Measurements from ENCODE around the gene FURIN.

- no peak for TF ChIP-seq RBBP5 (IDR thresholded peaks at IDR 0.05; ENCODE audit: borderline replicate concordance, insufficient read depth, low read length, poor library complexity, severe bottlenecking)
- TF ChIP-seq ZNF274 (IDR thresholded peaks at IDR 0.05; ENCODE audit: borderline replicate concordance, low read depth, low read length), result no peak
- no peak for TF ChIP-seq SMARCC2 (IDR thresholded peaks at IDR 0.05; ENCODE audit: low read depth)
- TF ChIP-seq CBX2 (IDR thresholded peaks at IDR 0.05; ENCODE audit: insufficient read depth, low read length, poor library complexity, severe bottlenecking), result no peak
- TF ChIP-seq CEBPG (CRISPR knock-in tag; IDR thresholded peaks at IDR 0.05), result no peak
- TF ChIP-seq CEBPG (tag; conservative IDR thresholded peaks at IDR 0.05 in 1 of 2, IDR thresholded peaks at IDR 0.05 in 1 of 2), result no peak
- TF ChIP-seq MAFK (IDR thresholded peaks at IDR 0.05; ENCODE audit: low read length), result no peak
- no peak for TF ChIP-seq ZNF121 (CRISPR knock-in tag; conservative IDR thresholded peaks at IDR 0.05)
- TF ChIP-seq ZNF140 (CRISPR knock-in tag; IDR thresholded peaks at IDR 0.05), result no peak
- no peak for TF ChIP-seq CTCF (IDR thresholded peaks at IDR 0.05 in 2 of 3, conservative IDR thresholded peaks at IDR 0.05 in 1 of 3; ENCODE audit: insufficient read depth in 2 of 3, low read depth in 1 of 3, low read length in 3 of 3)
- no peak for TF ChIP-seq PRMT5 (CRISPR knock-in tag; IDR thresholded peaks at IDR 0.05)
- TF ChIP-seq POLR2A (conservative IDR thresholded peaks at IDR 0.05), result 0 out of 2 replicates have a peak, but pooled peaks have one; percentile 21
- no peak; the same call in 1 of the 2 replicates for TF ChIP-seq EP300 (IDR thresholded peaks at IDR 0.05; ENCODE audit: low read length)
- no peak for TF ChIP-seq CHCHD3 (CRISPR knock-in tag; IDR thresholded peaks at IDR 0.05)
- no peak for TF ChIP-seq TFAM (CRISPR knock-in tag; conservative IDR thresholded peaks at IDR 0.05)
Observed at GRCh38 chr15:90868261-90868689, at the start of gene FURIN.

Data from K562 (cell line).